ENCODE results near the gene PRR33.

The PRR33 gene

DNA sequence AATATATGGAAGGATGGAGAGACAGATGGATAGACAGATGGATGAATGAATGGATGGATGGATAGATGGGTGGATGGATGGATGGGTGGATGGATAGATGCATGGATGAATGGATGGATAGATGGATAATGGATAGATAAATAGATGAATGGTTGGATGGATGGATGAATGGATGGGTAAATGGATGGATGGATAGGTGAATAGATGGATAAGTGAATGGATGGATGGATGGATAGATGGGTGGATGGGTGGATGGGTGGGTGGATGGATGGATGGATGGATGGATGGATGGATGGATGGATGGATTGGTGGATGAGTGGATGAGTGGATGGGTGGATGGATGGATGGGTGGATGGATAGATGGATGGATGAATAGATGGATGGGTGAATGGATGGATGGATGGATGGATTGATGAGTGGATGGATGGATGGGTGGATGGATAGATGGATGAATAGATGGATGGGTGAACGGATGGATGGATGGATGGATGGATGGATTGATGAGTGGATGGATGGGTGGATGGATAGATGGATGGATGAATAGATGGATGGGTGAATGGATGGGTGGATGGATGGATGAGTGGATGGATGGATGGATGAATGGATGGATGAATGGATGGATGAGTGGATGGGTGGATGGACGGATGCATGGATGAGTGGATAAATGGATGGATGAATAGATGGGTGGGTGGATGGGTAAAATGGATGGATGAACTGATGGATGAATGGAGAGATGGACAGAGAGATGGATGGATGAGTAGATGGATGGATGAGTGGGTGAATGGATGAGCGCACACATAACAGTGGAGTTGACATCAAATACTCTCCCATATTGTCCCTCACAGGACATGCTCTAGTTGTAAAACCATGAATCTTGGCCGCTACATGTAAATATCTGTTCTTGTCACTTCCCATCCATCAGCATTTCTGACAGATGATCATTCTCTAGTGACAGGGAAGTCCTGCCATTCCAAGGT lies 30.0 kb downstream of the PRR33 start:
- DNase-seq = no peak

DNA sequence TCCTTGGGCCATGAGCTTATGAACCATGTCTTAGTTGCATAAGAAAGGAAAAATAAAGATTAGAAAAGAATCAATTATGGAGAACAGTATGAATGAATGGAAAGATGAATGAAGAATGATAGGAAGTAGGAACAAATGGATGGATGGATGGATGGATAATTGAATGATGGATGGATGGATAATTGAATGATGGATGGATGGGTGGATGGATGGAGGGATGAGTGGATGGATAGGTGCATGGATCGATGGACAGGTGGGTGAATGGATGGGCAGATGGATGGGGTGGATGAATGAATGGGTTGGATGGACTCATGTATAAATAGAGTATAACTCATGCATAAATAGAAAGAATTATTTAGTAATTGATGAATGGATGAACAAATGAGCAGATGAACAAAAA lies 31.6 kb downstream of the PRR33 start:
- DNase-seq = no peak

DNA sequence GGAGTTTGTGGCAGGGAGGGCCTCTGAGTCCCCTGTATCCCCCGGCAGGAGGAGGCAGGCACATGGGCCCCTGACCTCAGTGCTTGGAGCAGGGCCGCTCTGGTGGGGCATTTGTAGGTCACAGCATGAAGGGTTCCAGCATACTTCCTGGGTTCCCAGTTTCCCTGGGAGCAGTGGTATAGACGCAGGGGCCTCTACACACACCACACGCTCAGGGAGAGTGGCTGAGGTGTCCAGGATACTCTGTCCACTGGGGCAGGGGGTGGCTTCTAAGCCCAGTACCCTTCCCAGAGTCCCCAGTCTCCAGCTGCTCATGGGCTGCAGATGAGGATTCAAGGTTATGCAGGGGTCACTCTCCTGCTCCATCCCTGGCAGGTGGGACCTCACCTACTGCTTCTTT lies 32.7 kb downstream of the PRR33 start:
- DNase-seq = no peak

- no peak for DNase-seq
Measured at GRCh38 chr11:1858576-1858975, 33.1 kb downstream of the PRR33 start.

DNA sequence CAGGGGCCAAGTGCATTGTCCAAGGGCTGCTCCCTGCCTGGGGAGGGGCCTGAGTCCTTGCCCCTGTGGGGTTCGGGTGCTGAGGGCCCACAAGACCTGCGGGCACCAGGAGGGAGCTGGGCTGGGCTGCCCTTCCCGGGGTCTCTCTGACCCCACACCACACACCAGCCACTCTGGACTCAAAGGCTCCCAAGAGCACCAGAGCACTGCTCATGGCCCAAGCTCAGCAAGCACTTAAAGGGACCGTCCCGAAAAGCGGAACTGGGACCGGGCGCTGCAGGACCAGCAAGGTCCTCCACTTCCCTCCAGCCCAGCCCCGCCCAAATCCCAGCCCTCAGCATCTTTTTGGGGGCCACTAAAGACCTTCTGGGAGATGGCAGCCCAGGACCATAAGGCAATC lies 33.5 kb downstream of the PRR33 start:
- DNase-seq = no peak

GRCh38 chr11:1857064-1857463 lies 34.6 kb downstream of the PRR33 start:
- no peak for DNase-seq

- DNase-seq = no peak
Measured at GRCh38 chr11:1856306-1857005, 35.2 kb downstream of the PRR33 start.

GRCh38 chr11:1855886-1856265 lies 35.8 kb downstream of the PRR33 start:
- DNase-seq = no peak

DNA sequence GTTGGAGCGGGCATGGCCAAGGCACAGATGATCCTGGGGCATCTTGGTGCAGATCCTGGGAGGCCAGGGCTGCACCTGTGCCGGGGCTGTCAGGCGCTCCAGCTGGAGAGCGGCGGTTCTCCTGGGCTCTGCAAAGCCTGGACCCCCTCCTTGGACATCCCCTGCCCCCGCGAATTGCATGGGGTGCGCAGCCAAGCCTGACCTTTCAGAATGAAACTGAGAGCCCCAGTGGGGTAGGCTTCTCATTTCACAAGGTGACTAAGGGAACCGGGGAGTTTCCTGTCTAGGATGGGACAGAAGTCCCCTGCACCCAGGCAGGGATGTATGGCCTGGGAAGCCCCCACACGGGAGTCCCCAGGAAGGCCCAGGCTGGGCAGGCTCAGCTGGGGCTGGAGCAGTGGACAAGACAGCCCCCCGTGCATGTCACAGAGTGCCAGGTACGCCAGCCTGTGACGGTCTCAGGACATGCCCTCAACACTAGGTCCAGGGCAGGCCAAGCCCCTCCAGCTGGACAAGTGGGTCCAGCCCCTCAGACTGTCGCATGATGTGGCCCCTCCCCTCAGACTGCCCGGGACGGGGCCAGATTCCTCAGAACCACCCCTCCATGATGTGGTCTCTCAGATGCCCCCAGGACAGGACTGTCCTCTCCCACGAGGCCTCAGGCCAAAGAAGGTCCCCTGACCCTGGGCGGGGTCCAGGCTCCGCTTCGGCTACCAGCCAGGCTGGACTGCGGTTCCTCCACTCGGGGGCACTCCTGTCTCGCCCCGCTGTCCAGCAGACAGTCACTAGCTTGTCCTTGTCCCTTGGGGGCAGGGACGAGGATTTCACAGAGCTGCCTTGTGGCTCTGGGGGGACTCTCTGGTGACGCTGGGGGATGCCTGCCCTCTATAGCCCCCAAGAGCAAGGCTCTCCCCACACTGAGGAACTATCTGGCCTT lies 36.5 kb downstream of the PRR33 start:
- DNase-seq = peak; percentile 28

- no peak for DNase-seq
Measured at GRCh38 chr11:1854132-1854948, 37.4 kb downstream of the PRR33 start.

DNA sequence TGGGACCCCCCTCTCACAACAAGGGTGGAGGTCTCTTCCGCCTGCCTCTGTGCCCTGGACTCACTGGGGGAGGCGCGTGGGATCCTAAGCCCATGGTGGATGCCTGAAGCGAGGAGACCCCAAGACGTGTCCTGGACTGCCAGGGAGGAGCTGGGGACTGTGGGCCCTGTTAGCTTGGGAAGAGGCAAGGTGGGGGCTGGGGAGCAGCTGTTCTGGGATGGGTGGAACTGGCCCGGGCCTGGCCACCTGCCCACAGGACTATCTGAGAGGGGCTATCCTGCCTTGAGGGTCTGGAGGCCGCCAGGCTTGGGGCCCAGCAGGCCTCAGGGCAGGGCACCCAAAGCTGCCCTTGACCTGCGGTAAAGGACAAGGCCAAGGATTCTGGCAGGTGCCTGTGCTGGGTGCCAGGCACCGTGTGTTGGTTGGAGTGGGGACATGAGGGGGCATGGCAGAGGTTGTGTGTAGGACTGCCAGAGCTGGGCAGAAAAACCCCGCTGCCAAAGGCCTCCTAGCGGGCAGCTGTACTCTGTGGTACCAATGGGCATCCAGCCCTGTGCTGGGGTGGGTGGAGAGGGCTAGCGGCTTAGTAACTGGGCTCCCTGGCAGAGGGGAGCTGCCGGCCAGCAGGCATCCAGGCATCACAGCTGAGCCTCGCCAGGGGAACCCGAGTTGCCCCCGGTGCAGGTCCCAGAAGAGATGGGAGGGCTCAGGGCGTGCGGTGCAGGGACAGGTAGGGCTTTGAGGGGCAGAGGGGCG lies 38.1 kb downstream of the PRR33 start:
- DNase-seq = peak; percentile 44

DNA sequence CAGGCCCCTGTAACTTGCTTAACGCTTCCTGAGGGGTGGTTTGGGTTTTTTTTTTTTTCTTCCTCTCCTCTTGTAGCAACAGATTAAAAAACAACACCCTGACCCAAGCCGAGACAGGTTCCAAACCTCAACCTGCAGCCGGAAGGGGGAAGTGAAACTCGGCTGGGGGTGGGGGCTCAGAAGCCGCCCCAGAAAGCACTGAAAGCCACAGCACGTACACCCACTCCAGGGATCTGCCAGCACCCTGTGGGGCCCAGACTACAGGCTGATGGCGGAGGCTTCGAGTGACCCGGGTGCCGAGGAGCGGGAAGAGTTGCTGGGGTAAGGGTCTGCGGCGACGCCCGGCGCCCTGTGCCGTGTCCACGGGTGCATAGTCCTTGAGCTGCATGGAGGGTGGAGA lies 38.8 kb downstream of the PRR33 start, which contains the start of gene LSP1:
TSS of gene LSP1 (plus strand) at position 208 of the 400 bp plus-strand sequence. CDS start at position 269, 61 bp downstream.
- peak; percentile 90 for DNase-seq

DNA sequence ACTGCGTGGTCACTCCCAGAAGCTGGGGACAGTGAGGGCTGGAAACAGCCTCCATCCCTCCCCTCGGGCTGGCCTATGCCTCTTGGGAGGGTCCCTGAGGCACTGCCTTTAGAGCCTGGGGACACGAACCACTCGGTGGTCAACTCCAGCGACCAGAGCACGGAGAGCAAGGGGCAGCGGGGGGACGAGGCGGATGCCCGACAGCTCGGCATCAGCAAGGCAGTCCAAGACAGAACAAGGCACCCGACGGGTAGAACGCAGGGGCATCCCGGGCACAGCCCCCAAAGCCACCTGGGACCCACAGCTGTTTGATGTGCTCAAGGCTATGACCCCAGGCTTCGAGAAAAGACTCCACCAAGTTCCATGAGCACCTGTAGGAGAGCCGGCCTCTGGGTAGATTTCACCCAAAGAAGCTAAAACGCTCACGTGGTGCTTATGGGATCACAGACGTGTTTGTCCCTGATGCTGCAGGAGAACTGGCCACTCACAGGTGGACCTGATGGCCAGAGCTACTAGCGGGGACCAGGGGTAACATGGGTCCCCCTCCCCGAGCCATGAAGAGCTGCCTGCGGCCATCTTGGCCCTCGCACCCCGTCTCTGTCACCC lies 39.3 kb downstream of the PRR33 start:
- no peak for DNase-seq

- no peak for DNase-seq
Measured at GRCh38 chr11:1851468-1852180, 40.1 kb downstream of the PRR33 start.

DNA sequence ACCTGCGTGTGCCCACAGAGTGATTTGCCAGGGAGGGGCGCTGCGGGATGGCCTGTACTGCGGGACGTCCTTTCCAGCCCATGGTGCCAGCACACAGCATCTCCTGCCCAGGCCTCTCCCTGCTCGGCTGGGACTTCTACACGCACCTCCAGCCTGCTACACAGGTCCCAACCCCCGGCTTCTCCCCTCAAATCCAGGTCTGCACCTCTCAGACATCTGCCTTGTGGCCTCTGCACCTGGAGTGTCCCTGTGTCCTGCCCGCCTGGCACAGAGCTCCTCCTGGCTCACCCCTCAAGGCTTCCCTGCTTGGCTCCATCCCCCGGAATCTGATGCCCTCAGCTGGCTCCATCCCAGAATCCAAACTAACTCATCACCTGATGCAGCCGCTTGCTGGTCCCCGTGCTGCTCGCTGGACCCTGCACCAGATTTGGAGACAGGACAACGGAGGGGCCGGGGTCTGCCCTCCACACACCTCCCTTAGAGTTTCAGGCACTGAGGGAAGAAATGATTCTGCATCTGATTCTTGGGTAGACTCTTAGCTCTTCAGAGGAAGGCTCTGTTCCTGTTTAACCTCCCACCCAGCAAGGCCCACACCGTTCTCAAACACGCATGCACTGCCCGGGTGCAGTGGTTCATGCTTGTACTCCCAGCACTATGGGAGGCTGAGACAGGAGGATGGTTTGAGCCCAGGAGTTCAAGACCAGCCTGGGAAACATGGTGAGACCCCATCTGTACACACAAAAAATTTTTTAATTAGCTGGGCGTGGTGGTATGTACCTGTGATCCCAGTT lies 42.9 kb downstream of the PRR33 start:
- DNase-seq = no peak

DNA sequence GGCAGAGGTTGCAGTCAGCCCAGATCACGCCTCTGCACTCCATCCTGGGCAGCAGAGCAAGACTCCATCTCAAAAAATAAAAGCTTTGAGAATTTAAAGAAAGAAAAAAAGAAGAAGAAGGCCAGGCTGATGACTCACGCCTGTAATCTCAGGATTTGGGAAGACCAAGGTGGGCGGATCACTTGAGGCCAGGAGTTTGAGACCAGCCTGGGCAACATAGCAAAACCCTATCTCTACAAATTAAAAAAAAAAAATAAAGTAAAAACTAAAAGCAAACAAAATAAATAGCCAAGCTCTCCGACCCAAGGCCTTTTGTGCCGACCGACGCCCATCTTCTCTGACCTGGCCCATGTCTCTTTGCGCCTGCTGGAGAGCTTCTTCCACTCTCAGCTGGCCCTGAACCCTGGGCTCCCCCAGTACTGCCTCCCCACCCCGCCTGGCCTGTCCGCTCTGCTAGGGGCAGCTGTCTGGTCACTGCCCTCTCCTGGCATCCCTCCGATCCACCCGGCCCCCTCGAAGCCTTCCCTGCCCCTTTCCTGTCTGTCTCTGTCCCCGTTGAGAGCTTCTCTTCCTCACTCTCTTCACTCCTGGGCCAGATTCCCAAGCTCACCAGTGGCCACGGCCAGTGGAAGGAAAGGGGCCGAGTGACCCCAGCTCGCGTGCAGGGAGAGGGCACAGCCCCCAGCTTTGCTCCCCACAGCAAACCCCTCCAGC lies 43.6 kb downstream of the PRR33 start:
- DNase-seq = no peak

DNA sequence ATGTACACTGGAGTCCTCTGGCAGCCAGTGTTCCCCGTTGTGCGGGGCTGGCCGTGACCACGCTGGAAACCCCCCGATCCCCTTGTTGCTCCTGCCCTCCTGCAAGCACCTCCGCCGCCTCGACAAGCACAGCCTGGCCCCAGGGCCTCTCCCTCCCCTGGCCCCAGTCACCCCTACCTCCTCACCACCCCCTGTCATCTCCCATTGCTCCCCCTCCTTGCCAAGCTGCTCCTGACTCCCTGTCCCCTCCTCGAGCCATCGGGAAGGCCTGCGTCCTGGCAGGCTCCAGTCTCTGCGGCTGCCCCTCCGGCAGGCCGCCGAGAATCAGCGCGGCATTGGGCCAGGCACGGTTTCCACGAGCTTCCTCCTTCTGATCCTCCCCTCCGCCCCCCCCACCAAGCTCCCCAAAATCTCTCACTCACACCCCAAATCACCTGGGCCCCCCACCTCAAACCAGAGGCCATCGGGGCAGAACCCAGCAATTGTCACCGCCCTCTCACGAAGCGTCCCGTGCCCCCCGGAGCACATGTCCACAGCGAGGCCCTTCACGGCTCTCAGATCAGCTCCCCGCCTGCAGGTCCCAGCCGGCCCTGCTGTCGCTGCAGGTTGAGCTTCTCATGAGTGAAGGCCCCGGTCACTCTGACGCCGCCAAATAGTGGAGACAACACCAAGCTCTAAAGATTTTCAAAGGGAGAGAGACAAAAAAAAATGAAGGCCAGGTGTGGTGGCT lies 44.5 kb downstream of the PRR33 start:
- DNase-seq = no peak

DNA sequence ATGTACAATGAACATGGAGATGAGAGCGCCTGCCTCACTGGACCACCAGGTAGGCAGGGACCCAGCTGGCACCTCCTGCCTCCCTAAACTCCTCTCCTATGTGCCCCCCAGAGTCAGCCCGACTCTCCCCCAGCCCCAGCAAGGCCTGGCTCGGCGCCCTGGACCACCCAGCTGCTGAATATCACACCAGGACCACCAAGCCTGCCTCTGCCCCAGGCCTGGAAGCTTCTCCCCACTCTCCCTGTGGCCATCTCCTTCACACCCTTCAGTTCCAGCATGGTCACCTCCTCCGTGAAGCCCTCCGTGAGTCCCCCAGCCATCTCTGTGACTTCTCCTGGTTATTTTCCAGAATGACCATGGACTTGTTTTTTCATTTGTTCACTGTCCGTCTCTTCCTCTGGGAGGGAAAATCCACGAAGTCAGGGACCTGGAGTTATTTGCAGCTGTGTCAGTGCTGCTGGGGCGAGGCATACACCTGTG lies 45.2 kb downstream of the PRR33 start:
- no peak for DNase-seq

Measured in CD4-positive, alpha-beta T cell treated with Interleukin-6 for 4 hours (primary cell).